Cardiac fibroblast (primary cell): ENCODE data around the gene CELF4.

Experiments used
- DNase-seq, 2 donors: peaks; one replicate each; pipeline versions ENCODE4 v3.0.0 to v3.0.0-alpha.2; 2010; ENCODE audit warnings: low read depth in 2 of 2
- H3K4me3 ChIP-seq, 2 donors: replicated peaks in 1 of 2; 1 replicate in 1 of 2; 2 replicates in 1 of 2; pipeline ENCODE4 v1.5.1; 2011; ENCODE audit warnings: low read depth in 2 of 2, low read length in 2 of 2, mild to moderate bottlenecking in 2 of 2, moderate library complexity in 1 of 2
- CTCF ChIP-seq: IDR thresholded peaks from one replicate; pipeline ENCODE4 v1.5.1; 2011; ENCODE audit warnings: low read depth, mild to moderate bottlenecking, low read length, inconsistent platforms

The CELF4 gene

GRCh38 chr18:37486848-37487247, 78.8 kb downstream of the CELF4 start:
- no peak overlapping the region for H3K4me3 ChIP-seq
- no peak for TF ChIP-seq CTCF
- no peak for DNase-seq

- peak in 1 of 2 donors; percentile 59 for DNase-seq
- H3K4me3 ChIP-seq, result no peak overlapping the region
- no peak for TF ChIP-seq CTCF
These were observed 80.4 kb downstream of the CELF4 start for GRCh38 chr18:37484983-37485834.

- no peak overlapping the region for H3K4me3 ChIP-seq
- no peak for DNase-seq
- TF ChIP-seq CTCF, result no peak
These were observed 81.4 kb downstream of the CELF4 start for GRCh38 chr18:37483984-37484819.

GRCh38 chr18:37483221-37483971, 82.2 kb downstream of the CELF4 start:
- no peak for TF ChIP-seq CTCF
- H3K4me3 ChIP-seq, result no peak overlapping the region
- DNase-seq, result peak; percentile 9 to 47

- no peak for TF ChIP-seq CTCF
- no peak for DNase-seq
These were observed 83.2 kb downstream of the CELF4 start for GRCh38 chr18:37482433-37482832.

GRCh38 chr18:37482002-37482401, 83.6 kb downstream of the CELF4 start:
- no peak for DNase-seq
- H3K4me3 ChIP-seq, result no peak overlapping the region
- no peak for TF ChIP-seq CTCF

More at GRCh38 chr18:37482433-37482832, 83.2 kb downstream of the CELF4 start:
- H3K4me3 ChIP-seq, result no peak overlapping the region
